ENCODE data around the gene CXCL14. TPM values are rescaled to one million over a fixed set of nuclear protein-coding genes. Genes with fewer than 3 reads are reported as not detected.

Gene CXCL14
- total and polyA plus RNA-seq, 2 donors (not counting 1 experiment from before 2014, with no cell fraction given) = not detected

DNA sequence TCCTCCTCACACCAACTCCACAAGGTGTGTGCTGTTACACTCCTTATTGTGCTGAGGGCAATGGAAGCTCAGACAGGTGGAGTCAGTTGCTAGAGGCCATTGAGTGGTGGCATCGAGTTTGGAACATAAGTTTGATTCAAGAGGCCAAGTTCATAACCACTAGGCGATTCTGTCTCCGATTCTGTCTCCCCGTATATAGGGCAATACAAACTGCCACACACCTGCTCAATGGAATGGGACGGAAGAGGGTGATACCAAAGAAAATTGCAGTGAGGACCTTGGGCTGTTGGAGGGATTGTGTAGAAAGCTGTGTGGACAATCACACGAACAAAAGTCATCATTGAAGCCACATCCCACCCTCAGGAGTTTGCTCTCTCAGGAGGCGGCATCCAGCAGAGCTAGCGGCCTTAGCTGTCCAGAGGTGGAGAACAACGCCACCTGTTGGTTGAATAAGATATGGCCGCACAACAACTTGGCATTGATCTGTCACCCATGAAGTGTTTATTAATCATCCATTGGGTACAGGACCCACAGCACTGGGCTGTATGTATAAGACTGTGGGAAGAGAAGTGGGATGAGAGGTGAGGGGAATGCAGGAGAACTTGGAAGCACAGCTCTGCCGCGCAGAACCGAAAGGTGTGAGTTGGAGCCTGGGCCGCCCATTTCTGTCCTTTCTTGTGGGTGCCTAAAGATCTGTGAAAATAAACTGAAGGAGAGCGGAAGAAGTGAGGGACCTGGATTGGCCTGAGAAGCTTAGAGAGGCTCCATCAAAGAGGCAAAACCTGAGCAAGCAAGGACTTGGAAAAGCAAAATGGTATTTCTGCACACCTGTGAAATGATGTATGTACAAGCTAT is 27.0 kb downstream of the CXCL14 start:
- Mint-ChIP-seq H3K9me3 (ENCODE audit: insufficient read depth) (peaks cover 2% of the 10 kb centered on the region), H3K4me3 (no peak overlapping the region), H3K4me1 (no peaks in the 10 kb centered on the region), H3K27ac (no peak overlapping the region), H3K27me3 (peaks cover 62% of the 10 kb centered on the region)
- H3K27ac ChIP-seq (ENCODE audit: low read length in 2 of 2) = no peak overlapping the region
- no peaks in the 10 kb centered on the region for H3K79me2 ChIP-seq (ENCODE audit: control insufficient read depth, insufficient read depth, low read length)
- no peak overlapping the region for H3K9ac ChIP-seq (ENCODE audit: low read length)
- peaks cover 0 to 19% (median 5%) of the 10 kb centered on the region in 4 experiments for H3K27me3 ChIP-seq (replicated peaks in 1 of 4; ENCODE audit: control extremely low read depth in 1 of 4, control insufficient read depth in 3 of 4, insufficient read depth in 4 of 4, low read length in 3 of 4)
- H3K4me2 ChIP-seq (replicated peaks; ENCODE audit: low read depth, low read length, poor library complexity, severe bottlenecking) = no peak overlapping the region
- no peak overlapping the region for H3K4me3 ChIP-seq (ENCODE audit: control extremely low read depth in 1 of 5, extremely low read depth in 1 of 5, insufficient read depth in 1 of 5, low read depth in 2 of 5, low read length in 4 of 5)
- intact Hi-C loops (cut with micrococcal nuclease) = no loop called here
- ATAC-seq (ENCODE audit: low read depth) (no peak), DNase-seq (peak; percentile 44)
- H3K9me3 ChIP-seq (ENCODE audit: control extremely low read depth in 1 of 3, control insufficient read depth in 2 of 3, insufficient read depth in 1 of 3, low read length in 2 of 3) = no peaks in the 10 kb centered on the region
- no peaks in the 10 kb centered on the region for H3K36me3 ChIP-seq (replicated peaks in 1 of 2; ENCODE audit: control extremely low read depth in 1 of 2, control insufficient read depth in 1 of 2, extremely low read depth in 1 of 2, insufficient read depth in 2 of 2, low read length in 1 of 2)
- H3K4me1 ChIP-seq (ENCODE audit: control insufficient read depth in 2 of 2, insufficient read depth in 2 of 2, low read length in 2 of 2) = no peaks in the 10 kb centered on the region
- no peak for TF ChIP-seq EZH2 (IDR thresholded peaks at IDR 0.05; ENCODE audit: borderline replicate concordance, insufficient read depth, low read depth, low read length, poor library complexity, severe bottlenecking)
- TF ChIP-seq, protein P1, sequence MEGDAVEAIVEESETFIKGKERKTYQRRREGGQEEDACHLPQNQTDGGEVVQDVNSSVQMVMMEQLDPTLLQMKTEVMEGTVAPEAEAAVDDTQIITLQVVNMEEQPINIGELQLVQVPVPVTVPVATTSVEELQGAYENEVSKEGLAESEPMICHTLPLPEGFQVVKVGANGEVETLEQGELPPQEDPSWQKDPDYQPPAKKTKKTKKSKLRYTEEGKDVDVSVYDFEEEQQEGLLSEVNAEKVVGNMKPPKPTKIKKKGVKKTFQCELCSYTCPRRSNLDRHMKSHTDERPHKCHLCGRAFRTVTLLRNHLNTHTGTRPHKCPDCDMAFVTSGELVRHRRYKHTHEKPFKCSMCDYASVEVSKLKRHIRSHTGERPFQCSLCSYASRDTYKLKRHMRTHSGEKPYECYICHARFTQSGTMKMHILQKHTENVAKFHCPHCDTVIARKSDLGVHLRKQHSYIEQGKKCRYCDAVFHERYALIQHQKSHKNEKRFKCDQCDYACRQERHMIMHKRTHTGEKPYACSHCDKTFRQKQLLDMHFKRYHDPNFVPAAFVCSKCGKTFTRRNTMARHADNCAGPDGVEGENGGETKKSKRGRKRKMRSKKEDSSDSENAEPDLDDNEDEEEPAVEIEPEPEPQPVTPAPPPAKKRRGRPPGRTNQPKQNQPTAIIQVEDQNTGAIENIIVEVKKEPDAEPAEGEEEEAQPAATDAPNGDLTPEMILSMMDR (IDR thresholded peaks at IDR 0.05) = peak; percentile 69
- H2AFZ ChIP-seq (ENCODE audit: insufficient read depth, low read depth, low read length, poor library complexity, severe bottlenecking) = no peak overlapping the region
- 63% methylated on average over 6 of the region's 15 CpGs for WGBS (ENCODE audit: insufficient coverage)
- POLR2A ChIA-PET = no interaction called here
- CTCF ChIA-PET = interaction anchor here (0.8 to 3.3 kb wide), 8 partner anchors 9 to 96 kb away, joined by 3 to 10 read pairs (median 5); no protein-coding TSS in a partner anchor
- no peaks in the 10 kb centered on the region for H4K20me1 ChIP-seq (ENCODE audit: control insufficient read depth, insufficient read depth, low read length, poor library complexity, severe bottlenecking)

DNA sequence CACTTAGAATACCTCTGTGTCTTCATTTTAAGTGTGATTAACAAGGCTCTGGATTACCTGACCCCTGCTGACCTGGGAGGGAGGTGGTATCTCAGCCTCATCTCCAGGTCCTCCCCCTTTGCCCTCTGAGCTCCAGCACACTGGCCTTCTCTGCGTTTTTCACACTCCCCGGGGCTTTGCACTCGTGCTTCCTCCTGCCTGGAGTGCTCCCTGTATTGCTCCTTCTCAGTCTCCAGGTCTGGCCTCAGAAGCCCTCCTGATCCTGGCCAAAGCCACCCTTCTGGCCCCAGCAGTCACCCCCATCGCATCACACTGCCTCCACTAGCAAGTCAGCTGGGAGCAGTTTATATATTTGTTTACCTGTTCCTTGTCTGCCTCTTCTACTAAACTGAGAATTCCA is 29.4 kb downstream of the CXCL14 start:
- Mint-ChIP-seq H3K4me3 (no peak overlapping the region), H3K27ac (no peak overlapping the region), H3K9me3 (ENCODE audit: insufficient read depth) (no peaks in the 10 kb centered on the region), H3K4me1 (peaks cover 5% of the 10 kb centered on the region), H3K27me3 (peaks cover 72% of the 10 kb centered on the region)
- no peak for TF ChIP-seq EZH2 (IDR thresholded peaks at IDR 0.05; ENCODE audit: borderline replicate concordance, insufficient read depth, low read depth, low read length, poor library complexity, severe bottlenecking)
- TF ChIP-seq, protein P1 (IDR thresholded peaks at IDR 0.05) = no peak
- Histone ChIP-seq H3K4me1 (ENCODE audit: control insufficient read depth in 2 of 2, insufficient read depth in 2 of 2, low read length in 2 of 2) (peaks cover 6 to 7% of the 10 kb centered on the region in 2 donors), H3K36me3 (replicated peaks in 1 of 2; ENCODE audit: control extremely low read depth in 1 of 2, control insufficient read depth in 1 of 2, extremely low read depth in 1 of 2, insufficient read depth in 2 of 2, low read length in 1 of 2) (no peaks in the 10 kb centered on the region), H3K27ac (ENCODE audit: low read length in 2 of 2) (no peak overlapping the region), H3K4me2 (replicated peaks; ENCODE audit: low read depth, low read length, poor library complexity, severe bottlenecking) (no peak overlapping the region), H3K27me3 (replicated peaks in 1 of 4; ENCODE audit: control extremely low read depth in 1 of 4, control insufficient read depth in 3 of 4, insufficient read depth in 4 of 4, low read length in 3 of 4) (peaks cover 0 to 28% (median 15%) of the 10 kb centered on the region in 4 experiments), H3K4me3 (ENCODE audit: control extremely low read depth in 1 of 5, extremely low read depth in 1 of 5, insufficient read depth in 1 of 5, low read depth in 2 of 5, low read length in 4 of 5) (no peak overlapping the region), H2AFZ (ENCODE audit: insufficient read depth, low read depth, low read length, poor library complexity, severe bottlenecking) (no peak overlapping the region), H3K9ac (ENCODE audit: low read length) (no peak overlapping the region), H3K79me2 (ENCODE audit: control insufficient read depth, insufficient read depth, low read length) (no peaks in the 10 kb centered on the region), H3K9me3 (ENCODE audit: control extremely low read depth in 1 of 3, control insufficient read depth in 2 of 3, insufficient read depth in 1 of 3, low read length in 2 of 3) (no peaks in the 10 kb centered on the region), H4K20me1 (ENCODE audit: control insufficient read depth, insufficient read depth, low read length, poor library complexity, severe bottlenecking) (no peaks in the 10 kb centered on the region)
- 28% methylated on average over 3 of the region's 4 CpGs for WGBS (ENCODE audit: insufficient coverage)
- no peak for DNase-seq
- ChIA-PET POLR2A (no interaction called here), CTCF (interaction anchor here (1.4 to 3.3 kb wide), 2 partner anchors 17 to 92 kb away, joined by 7 to 10 read pairs; no protein-coding TSS in a partner anchor)
- intact Hi-C loops (cut with micrococcal nuclease) = no loop called here
- no peak for ATAC-seq (ENCODE audit: low read depth)

All from B cell (primary cell).